Cerebellar cortex (tissue), 1 donor: Measurements from ENCODE around the gene PSMC3.

Experiments
- DNase-seq: peaks from one replicate; pipeline ENCODE4 v3.0.0-alpha.2; 2015; ENCODE audit warnings: low spot score

The PSMC3 gene

DNA sequence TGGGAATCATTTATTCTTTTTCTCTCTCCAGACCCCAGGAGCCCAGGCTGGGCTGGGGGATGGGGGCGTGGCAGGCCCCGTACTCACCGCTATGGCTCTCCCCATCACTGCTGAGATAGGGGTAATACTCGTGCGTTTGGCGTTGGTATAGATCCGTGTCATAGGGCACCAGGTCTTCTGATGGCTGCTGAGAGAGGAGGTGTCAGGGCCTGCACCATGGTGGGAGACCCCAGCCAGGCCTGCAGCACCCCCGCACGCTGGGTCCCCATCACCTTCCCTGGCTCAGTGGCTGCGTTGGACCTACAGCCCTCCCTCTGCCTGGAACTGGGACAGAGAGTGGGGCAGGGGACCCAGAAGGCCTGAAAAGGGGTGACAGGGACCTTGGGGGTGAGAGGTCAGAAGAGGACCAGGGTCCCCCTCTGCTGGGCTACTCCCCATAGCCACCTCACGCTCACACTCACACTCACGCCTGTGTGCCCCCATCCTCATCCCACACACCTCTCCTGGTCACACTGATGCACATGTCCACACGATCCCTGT lies 50.6 kb downstream of the PSMC3 start:
- DNase-seq = no peak

DNA sequence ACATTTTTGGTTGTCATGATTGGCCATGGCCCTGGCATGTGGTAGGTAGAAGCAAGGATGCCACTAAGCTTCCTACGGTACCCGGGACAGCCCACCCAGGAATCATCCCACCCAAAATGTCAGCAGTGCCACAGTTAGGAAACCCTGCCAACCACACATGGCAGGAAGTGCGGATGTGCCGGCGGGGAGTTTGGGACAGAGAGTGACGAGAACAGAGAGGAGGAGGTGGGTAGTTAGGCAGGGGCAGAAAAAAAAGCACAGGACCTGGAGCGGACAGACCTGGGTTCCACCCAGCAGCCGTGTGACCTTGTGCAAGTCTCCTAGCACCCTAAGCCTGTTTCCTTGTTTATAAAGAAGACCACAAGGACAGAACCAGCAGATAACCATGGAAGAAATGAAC lies 51.2 kb downstream of the PSMC3 start:
- DNase-seq = no peak

DNA sequence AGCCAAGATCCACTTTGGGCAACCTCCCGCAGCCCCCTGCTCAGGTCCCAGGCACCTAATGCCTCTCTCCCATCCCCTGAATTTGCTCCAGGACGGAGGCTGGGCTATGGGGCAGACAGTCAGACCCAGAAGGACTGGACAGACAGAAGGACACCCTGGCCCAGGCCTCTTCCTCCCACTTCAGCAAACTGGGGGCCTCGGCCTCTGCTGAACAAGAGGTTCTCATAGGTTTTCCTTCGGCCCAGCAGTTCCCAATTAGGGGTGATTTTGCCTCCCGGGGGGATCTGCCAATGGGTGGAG lies 51.6 kb downstream of the PSMC3 start:
- DNase-seq = no peak

DNA sequence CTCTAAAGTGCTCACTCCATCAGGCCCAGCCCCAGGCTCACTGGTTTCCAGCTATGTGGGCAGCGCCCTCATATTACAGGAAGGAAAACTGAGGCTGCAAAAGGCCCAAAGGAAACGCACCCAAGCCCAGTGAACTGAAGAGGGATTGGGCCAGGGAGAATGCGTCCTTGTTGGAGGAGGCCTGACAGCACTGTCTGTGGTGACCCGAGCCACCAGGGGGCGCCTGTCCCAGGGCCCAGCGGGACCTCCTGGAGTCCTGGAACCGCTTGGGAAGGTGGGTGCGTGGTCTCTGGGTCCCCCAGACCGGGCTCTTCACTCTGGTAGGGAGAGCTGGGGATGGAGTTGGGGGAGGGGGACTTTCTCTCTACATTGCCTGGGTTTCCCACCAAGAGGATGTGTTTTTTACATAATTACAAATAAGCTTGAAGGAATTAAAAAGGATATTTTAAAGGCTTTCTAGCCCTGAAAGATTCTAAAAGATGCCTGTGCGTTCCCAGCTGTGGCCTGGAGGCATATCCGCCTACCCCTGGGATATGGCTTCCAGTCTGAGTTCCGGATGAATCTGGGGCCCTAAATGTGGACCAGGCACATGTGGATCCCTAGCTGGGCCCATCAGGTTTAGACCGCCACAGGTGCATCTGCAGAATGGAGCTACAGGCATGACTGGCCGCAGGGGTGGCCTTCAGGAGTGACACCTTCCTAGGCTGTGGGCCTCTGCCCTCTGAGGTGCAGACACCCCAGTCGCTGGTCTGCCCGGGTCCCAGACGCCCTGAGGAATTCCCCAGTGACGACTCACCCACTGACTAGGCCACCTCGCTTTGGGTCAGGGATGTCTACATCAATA lies 52.1 kb downstream of the PSMC3 start:
- DNase-seq = peak; percentile 76

DNA sequence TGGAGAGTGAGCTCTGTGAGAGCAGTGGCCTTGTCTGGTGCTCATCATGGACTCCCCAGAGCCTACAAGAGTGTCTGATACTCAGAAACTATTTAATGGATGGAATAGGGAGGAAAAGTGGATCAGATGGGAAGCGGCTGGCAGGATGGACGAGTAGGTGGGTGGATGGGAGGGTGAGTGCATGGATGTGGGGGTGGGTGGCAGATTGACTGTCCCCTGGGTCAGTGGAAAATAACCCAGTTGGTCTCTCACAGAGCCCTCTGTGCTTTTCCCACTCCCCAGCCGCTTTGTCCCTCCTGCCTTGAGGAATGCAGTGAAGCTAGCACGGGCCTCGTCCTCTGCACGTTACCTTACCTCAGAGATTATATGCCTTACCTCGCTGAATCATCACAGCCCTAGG lies 53.8 kb downstream of the PSMC3 start:
- DNase-seq = no peak

DNA sequence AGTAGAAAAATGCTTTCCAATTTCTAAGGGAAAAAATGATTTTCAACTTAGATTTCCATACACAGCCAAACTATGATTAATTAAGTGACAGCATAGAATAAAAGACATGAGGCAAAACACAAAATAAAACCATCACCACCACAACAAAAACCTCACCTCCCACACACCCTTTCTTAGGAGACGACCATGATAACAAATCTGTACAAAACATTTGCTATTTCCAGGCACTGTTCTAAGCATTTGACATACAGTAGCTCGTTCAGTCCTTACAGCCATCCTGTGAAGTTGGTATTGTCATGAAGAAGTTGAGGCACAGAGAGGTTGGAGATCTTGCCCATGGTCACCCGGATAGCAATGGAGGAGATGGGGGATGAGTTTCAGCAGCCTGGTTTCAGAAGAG lies 56.6 kb downstream of the PSMC3 start:
- DNase-seq = no peak
